MM.1S (cell line): ENCODE results near the gene DNAJC15.

Experiments
- DNase-seq: peaks from one replicate; pipeline ENCODE4 v3.0.0-alpha.2; 2015
- H2AFZ ChIP-seq: fragments of 300-600 bp; sonication (generic); 2 replicates; pipeline ENCODE4 v1.6.0; 2016; ENCODE audit warnings: antibody characterized with exemption, low read length
- H3F3A ChIP-seq: fragments of 300-600 bp; sonication (generic); 2 replicates; pipeline ENCODE4 v1.6.1; 2016; ENCODE audit warnings: mild to moderate bottlenecking, antibody characterized with exemption, low read length, moderate library complexity, mixed read lengths; ENCODE audit not compliant: insufficient read depth
- H3K27ac ChIP-seq: fragments of 300-600 bp; sonication (generic); 2 replicates; pipeline ENCODE4 v1.5.1; 2016; ENCODE audit warnings: mild to moderate bottlenecking, low read length
- H3K27me3 ChIP-seq: fragments of 300-600 bp; sonication (generic); replicated peaks from 2 replicates; pipeline ENCODE4 v1.6.0; 2016; ENCODE audit warnings: low read length; ENCODE audit not compliant: insufficient read depth
- H3K36me3 ChIP-seq: fragments of 300-600 bp; sonication (generic); replicated peaks from 2 replicates; pipeline ENCODE4 v1.6.1; 2016; ENCODE audit warnings: mild to moderate bottlenecking, low read length, mixed read lengths; ENCODE audit not compliant: insufficient read depth
- H3K4me1 ChIP-seq: fragments of 300-600 bp; sonication (generic); 2 replicates; pipeline ENCODE4 v1.6.1; 2016; ENCODE audit warnings: low read length, mixed read lengths
- H3K4me2 ChIP-seq: fragments of 300-600 bp; sonication (generic); 2 replicates; pipeline ENCODE4 v1.6.0; 2016; ENCODE audit warnings: low read depth, low read length
- H3K4me3 ChIP-seq: fragments of 300-600 bp; sonication (generic); 2 replicates; pipeline ENCODE4 v1.5.1; 2016; ENCODE audit warnings: low read length, mixed read lengths
- H3K79me2 ChIP-seq: fragments of 300-600 bp; sonication (generic); 2 replicates; pipeline ENCODE4 v1.6.1; 2016; ENCODE audit warnings: mixed run types, low read length, mixed read lengths
- H3K9ac ChIP-seq: fragments of 300-600 bp; sonication (generic); 2 replicates; pipeline ENCODE4 v1.6.1; 2016; ENCODE audit warnings: low read length, mixed read lengths
- H3K9me2 ChIP-seq: fragments of 300-600 bp; sonication (generic); replicated peaks from 2 replicates; pipeline ENCODE4 v1.6.1; 2016; ENCODE audit warnings: mild to moderate bottlenecking, low read length, mixed read lengths; ENCODE audit not compliant: insufficient read depth
- H3K9me3 ChIP-seq: fragments of 300-600 bp; sonication (generic); replicated peaks from 2 replicates; pipeline ENCODE4 v1.6.1; 2016; ENCODE audit warnings: mild to moderate bottlenecking, low read length, mixed read lengths; ENCODE audit not compliant: insufficient read depth
- H4K20me1 ChIP-seq: fragments of 300-600 bp; sonication (generic); 2 replicates; pipeline ENCODE4 v1.6.1; 2016; ENCODE audit warnings: mild to moderate bottlenecking, low read length, moderate library complexity, mixed read lengths; ENCODE audit not compliant: insufficient read depth
- CTCF ChIP-seq: fragments of 300-600 bp; sonication (generic); IDR thresholded peaks from 2 replicates; pipeline ENCODE4 v1.5.1; 2016; ENCODE audit warnings: antibody characterized with exemption, low read length, mixed read lengths
- EZH2 ChIP-seq: fragments of 300-600 bp; sonication (generic); optimal IDR thresholded peaks from 2 replicates; pipeline ENCODE3; 2017; ENCODE audit warnings: low read depth, mild to moderate bottlenecking, antibody characterized with exemption, low read length, mixed read lengths
- EZH2phosphoT487 ChIP-seq: fragments of 300-600 bp; sonication (generic); IDR thresholded peaks from 2 replicates; pipeline ENCODE4 v1.6.1; 2018; ENCODE audit warnings: antibody characterized with exemption, low read length

DNAJC15 gene

GRCh38 chr13:43081866-43082265 lies 58.5 kb downstream of the DNAJC15 start:
- H3K36me3 ChIP-seq = no peaks in the 10 kb centered on the region; the same call in 1 of the 2 replicates
- H3K4me2 ChIP-seq = no peak overlapping the region
- no peak overlapping the region for H2AFZ ChIP-seq
- peaks cover 12% of the 10 kb centered on the region for H3K4me1 ChIP-seq
- TF ChIP-seq EZH2phosphoT487 = no peak
- no peak overlapping the region for H3K4me3 ChIP-seq
- H3K9me2 ChIP-seq = no peaks in the 10 kb centered on the region
- H3K9me3 ChIP-seq = no peaks in the 10 kb centered on the region
- H3K9ac ChIP-seq = no peak overlapping the region
- no peaks in the 10 kb centered on the region for H3K27me3 ChIP-seq
- no peak for DNase-seq
- peaks cover 13% of the 10 kb centered on the region for H3K79me2 ChIP-seq
- H3K27ac ChIP-seq = no peak overlapping the region
- H4K20me1 ChIP-seq = no peaks in the 10 kb centered on the region
- H3F3A ChIP-seq = peaks cover 3% of the 10 kb centered on the region; the same call in 1 of the 2 replicates

GRCh38 chr13:43083750-43084149 lies 60.4 kb downstream of the DNAJC15 start:
- Histone ChIP-seq H3K27ac (no peak overlapping the region), H3K4me3 (no peak overlapping the region), H3K9me3 (no peaks in the 10 kb centered on the region), H3K9ac (no peak overlapping the region), H3K9me2 (no peaks in the 10 kb centered on the region), H4K20me1 (no peaks in the 10 kb centered on the region), H3F3A (no peaks in the 10 kb centered on the region), H3K36me3 (no peaks in the 10 kb centered on the region; the same call in 1 of the 2 replicates), H3K4me2 (no peak overlapping the region), H3K79me2 (no peaks in the 10 kb centered on the region), H2AFZ (no peak overlapping the region), H3K27me3 (no peaks in the 10 kb centered on the region), H3K4me1 (no peaks in the 10 kb centered on the region)
- DNase-seq = no peak
- TF ChIP-seq CTCF = no peak
- no peak for TF ChIP-seq EZH2
- no peak for TF ChIP-seq EZH2phosphoT487

GRCh38 chr13:43085545-43085944 lies 62.2 kb downstream of the DNAJC15 start:
- no peak for DNase-seq
- Histone ChIP-seq H3K9ac (no peak overlapping the region), H3K4me1 (no peaks in the 10 kb centered on the region), H3K9me3 (no peaks in the 10 kb centered on the region), H3K36me3 (no peaks in the 10 kb centered on the region), H4K20me1 (no peaks in the 10 kb centered on the region), H3K4me3 (no peak overlapping the region), H3K27ac (no peak overlapping the region), H3F3A (no peaks in the 10 kb centered on the region), H2AFZ (no peak overlapping the region), H3K79me2 (no peaks in the 10 kb centered on the region), H3K27me3 (no peaks in the 10 kb centered on the region), H3K9me2 (no peaks in the 10 kb centered on the region), H3K4me2 (no peak overlapping the region)
- TF ChIP-seq EZH2 (no peak), CTCF (peak; percentile 42)

GRCh38 chr13:43086181-43086580 lies 62.8 kb downstream of the DNAJC15 start:
- no peaks in the 10 kb centered on the region for H3K79me2 ChIP-seq
- no peak overlapping the region for H3K4me3 ChIP-seq
- H3K27ac ChIP-seq = no peak overlapping the region
- no peak overlapping the region for H2AFZ ChIP-seq
- no peaks in the 10 kb centered on the region for H3K36me3 ChIP-seq
- H3K4me1 ChIP-seq = no peaks in the 10 kb centered on the region
- H3K9me2 ChIP-seq = no peaks in the 10 kb centered on the region
- H3K4me2 ChIP-seq = no peak overlapping the region
- no peak overlapping the region for H3K9ac ChIP-seq
- no peaks in the 10 kb centered on the region for H3F3A ChIP-seq
- H3K27me3 ChIP-seq = no peaks in the 10 kb centered on the region
- TF ChIP-seq EZH2phosphoT487 (no peak), EZH2 (no peak), CTCF (no peak)
- H3K9me3 ChIP-seq = no peaks in the 10 kb centered on the region
- no peaks in the 10 kb centered on the region for H4K20me1 ChIP-seq
- DNase-seq = no peak
